Measurements from ENCODE around the gene RPIA.
"Not testable (repeated sequence)": the region's sequence is repeated elsewhere in the genome, so short reads cannot be mapped to it uniquely, and the experiment has no call there.

The RPIA gene

GRCh38 chr2:88735133-88735532, 43.7 kb downstream of the RPIA start:
- peak; percentile 79 for DNase-seq (ENCODE audit: low spot score)

GRCh38 chr2:88735853-88736252, 44.4 kb downstream of the RPIA start:
- peak; percentile 24 for DNase-seq (ENCODE audit: low spot score)

GRCh38 chr2:88736437-88736836, 45.0 kb downstream of the RPIA start:
- no peak for DNase-seq (ENCODE audit: low spot score)

GRCh38 chr2:88737385-88737784, 45.9 kb downstream of the RPIA start:
- DNase-seq (ENCODE audit: low spot score) = no peak

- DNase-seq (ENCODE audit: low spot score) = no peak
These were observed 46.8 kb downstream of the RPIA start for GRCh38 chr2:88738271-88738670.

GRCh38 chr2:88739985-88740600, 48.6 kb downstream of the RPIA start:
- peak; percentile 80 for DNase-seq (ENCODE audit: low spot score)

GRCh38 chr2:88746929-88747490, 55.5 kb downstream of the RPIA start:
- no peak for DNase-seq (ENCODE audit: low spot score)

GRCh38 chr2:88747990-88748389, 56.5 kb downstream of the RPIA start:
- DNase-seq (ENCODE audit: low spot score) = no peak

GRCh38 chr2:88751768-88752167, 60.3 kb downstream of the RPIA start:
- no peak for DNase-seq (ENCODE audit: low spot score)

GRCh38 chr2:88753833-88754584, 62.5 kb downstream of the RPIA start:
- no peak for DNase-seq (ENCODE audit: low spot score)

- DNase-seq (ENCODE audit: low spot score) = no peak
These were observed 63.3 kb downstream of the RPIA start for GRCh38 chr2:88754585-88755320.

GRCh38 chr2:88755836-88756235, 64.4 kb downstream of the RPIA start:
- DNase-seq (ENCODE audit: low spot score) = no peak

GRCh38 chr2:88757025-88757424, 65.6 kb downstream of the RPIA start:
- no peak for DNase-seq (ENCODE audit: low spot score)

GRCh38 chr2:88758702-88759101, 67.2 kb downstream of the RPIA start:
- DNase-seq (ENCODE audit: low spot score) = not testable (repeated sequence)

- DNase-seq (ENCODE audit: low spot score) = no peak
These were observed 69.5 kb downstream of the RPIA start for GRCh38 chr2:88760819-88761598.

- no peak for DNase-seq (ENCODE audit: low spot score)
These were observed 72.8 kb downstream of the RPIA start for GRCh38 chr2:88764141-88764849.

GRCh38 chr2:88764850-88765153, 73.3 kb downstream of the RPIA start:
- no peak for DNase-seq (ENCODE audit: low spot score)

GRCh38 chr2:88765154-88765888, 73.8 kb downstream of the RPIA start:
- peak; percentile 31 for DNase-seq (ENCODE audit: low spot score)

GRCh38 chr2:88765889-88766481, 74.5 kb downstream of the RPIA start:
- not testable (repeated sequence) for DNase-seq (ENCODE audit: low spot score)

- DNase-seq (ENCODE audit: low spot score) = no peak
These were observed 78.5 kb downstream of the RPIA start for GRCh38 chr2:88770016-88770415.
